Measurements from ENCODE around the gene C7. TPM values are rescaled to one million over a fixed set of nuclear protein-coding genes. Genes with fewer than 3 reads are reported as not detected.
"Not testable (repeated sequence)": the region's sequence is repeated elsewhere in the genome, so short reads cannot be mapped to it uniquely, and the experiment has no call there.

The C7 gene
- total RNA-seq, 1 experiment from 2014 or later = not detected

DNA sequence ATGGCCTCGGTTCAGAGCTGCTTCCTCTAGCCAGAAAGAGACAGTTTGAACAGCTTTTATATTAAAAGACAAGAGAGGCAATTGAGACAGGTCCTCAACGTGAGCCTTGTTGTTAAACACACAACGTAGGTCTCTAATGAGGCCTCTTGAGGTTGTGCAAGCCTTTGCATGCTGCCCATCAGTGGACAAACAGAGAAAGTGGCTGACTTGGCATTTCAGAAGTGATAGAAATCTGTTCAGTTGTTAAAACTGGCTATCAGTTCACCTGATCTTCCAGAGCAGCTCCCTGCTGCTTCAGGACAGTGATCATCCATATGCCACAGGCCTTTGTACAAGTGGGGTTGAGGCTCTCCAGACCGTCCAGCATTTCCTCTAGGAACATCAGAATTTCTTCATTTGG, 103.0 kb downstream of the C7 start:
- Mint-ChIP-seq H3K4me3 (ENCODE audit: unreplicated experiment) (no peak overlapping the region), H3K9me3 (ENCODE audit: unreplicated experiment) (no peaks in the 10 kb centered on the region), H3K36me3 (ENCODE audit: insufficient read depth, unreplicated experiment) (no peaks in the 10 kb centered on the region), H3K27ac (ENCODE audit: low read depth, unreplicated experiment) (no peak overlapping the region), H3K27me3 (ENCODE audit: insufficient read depth, unreplicated experiment) (no peaks in the 10 kb centered on the region), H3K4me1 (ENCODE audit: insufficient read depth, unreplicated experiment) (no peaks in the 10 kb centered on the region)
- CTCF ChIA-PET = interaction anchor here (0.5 kb wide), 1 partner anchor 101 kb away, joined by 3 read pairs; no protein-coding TSS in a partner anchor
- POLR2A ChIA-PET = interaction anchor here (0.7 kb wide), 1 partner anchor 1022 kb away, joined by 3 read pairs; no protein-coding TSS in a partner anchor
- intact Hi-C loops (cut with micrococcal nuclease) = no loop called here
- no TSS peak for BruUV-seq (replicated peaks)
- TF ChIP-seq, protein P1, sequence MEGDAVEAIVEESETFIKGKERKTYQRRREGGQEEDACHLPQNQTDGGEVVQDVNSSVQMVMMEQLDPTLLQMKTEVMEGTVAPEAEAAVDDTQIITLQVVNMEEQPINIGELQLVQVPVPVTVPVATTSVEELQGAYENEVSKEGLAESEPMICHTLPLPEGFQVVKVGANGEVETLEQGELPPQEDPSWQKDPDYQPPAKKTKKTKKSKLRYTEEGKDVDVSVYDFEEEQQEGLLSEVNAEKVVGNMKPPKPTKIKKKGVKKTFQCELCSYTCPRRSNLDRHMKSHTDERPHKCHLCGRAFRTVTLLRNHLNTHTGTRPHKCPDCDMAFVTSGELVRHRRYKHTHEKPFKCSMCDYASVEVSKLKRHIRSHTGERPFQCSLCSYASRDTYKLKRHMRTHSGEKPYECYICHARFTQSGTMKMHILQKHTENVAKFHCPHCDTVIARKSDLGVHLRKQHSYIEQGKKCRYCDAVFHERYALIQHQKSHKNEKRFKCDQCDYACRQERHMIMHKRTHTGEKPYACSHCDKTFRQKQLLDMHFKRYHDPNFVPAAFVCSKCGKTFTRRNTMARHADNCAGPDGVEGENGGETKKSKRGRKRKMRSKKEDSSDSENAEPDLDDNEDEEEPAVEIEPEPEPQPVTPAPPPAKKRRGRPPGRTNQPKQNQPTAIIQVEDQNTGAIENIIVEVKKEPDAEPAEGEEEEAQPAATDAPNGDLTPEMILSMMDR (IDR thresholded peaks at IDR 0.05; ENCODE audit: unreplicated experiment) = no peak
- DNase-seq (ENCODE audit: unreplicated experiment) = no peak

DNA sequence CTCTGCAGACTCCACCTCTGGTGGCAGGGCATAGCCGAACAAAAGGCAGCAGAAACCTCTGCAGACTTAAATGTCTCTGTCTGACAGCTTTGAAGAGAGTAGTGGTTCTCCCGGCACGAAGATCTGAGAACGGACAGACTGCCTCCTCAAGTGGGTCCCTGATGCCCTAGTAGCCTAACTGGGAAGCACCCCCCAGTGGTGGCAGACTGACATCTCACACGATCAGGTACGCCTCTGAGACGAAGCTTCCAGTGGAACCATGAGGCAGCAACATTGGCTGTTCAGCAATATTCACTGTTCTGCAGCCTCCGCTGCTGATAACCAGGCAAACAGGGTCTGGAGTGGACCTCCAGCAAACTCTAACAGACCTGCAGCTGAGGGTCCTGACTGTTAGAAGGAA, 113.3 kb downstream of the C7 start:
- H3K27ac Mint-ChIP-seq (ENCODE audit: low read depth, unreplicated experiment); H3K27me3 Mint-ChIP-seq (ENCODE audit: insufficient read depth, unreplicated experiment); POLR2A ChIA-PET; BruUV-seq (replicated peaks); H3K4me1 Mint-ChIP-seq (ENCODE audit: insufficient read depth, unreplicated experiment); DNase-seq (ENCODE audit: unreplicated experiment); H3K36me3 Mint-ChIP-seq (ENCODE audit: insufficient read depth, unreplicated experiment); H3K4me3 Mint-ChIP-seq (ENCODE audit: unreplicated experiment); CTCF ChIA-PET; intact Hi-C loops (cut with micrococcal nuclease): not testable (repeated sequence)
- peaks cover 10% of the 10 kb centered on the region for H3K9me3 Mint-ChIP-seq (ENCODE audit: unreplicated experiment)

Other genes with a start within 250 kb of the C7 start
- gene PTGER4, start 229.6 kb upstream of the C7 start, total RNA-seq (2022) = 1.1 and 2.5 TPM in 2 replicates
- 13.3 and 13.7 TPM in 2 replicates for gene TTC33, start 153.5 kb upstream of the C7 start, total RNA-seq (2022)
- 58.1 and 62.7 TPM in 2 replicates for gene PRKAA1, start 111.1 kb upstream of the C7 start, total RNA-seq (2022)
- gene RPL37, start 74.3 kb upstream of the C7 start, total RNA-seq (2022) = 2,063 and 2,180 TPM in 2 replicates
- gene CARD6, start 68.1 kb upstream of the C7 start, total RNA-seq (2022) = 5.6 and 6.6 TPM in 2 replicates
- not detected in 2 replicates for gene MROH2B, start 161.8 kb downstream of the C7 start, total RNA-seq (2022)

All from MCF 10A (cell line).